NT2/D1 (cell line): ENCODE data around the gene EIF5A.

Source experiments
- SUZ12 ChIP-seq: IDR thresholded peaks from 2 replicates; pipeline ENCODE4 v1.6.1; 2011; ENCODE audit not compliant: insufficient read length, insufficient read depth; ENCODE audit errors: extremely low read depth
- YY1 ChIP-seq: IDR thresholded peaks from 2 replicates; pipeline ENCODE4 v1.6.1; 2011; ENCODE audit not compliant: insufficient read length, insufficient read depth

GRCh38 chr17:7313088-7313889, 5.9 kb downstream of the EIF5A start:
- TF ChIP-seq SUZ12 (no peak), YY1 (no peak)
